Omental fat pad (tissue), 4 donors: ENCODE measurements around the gene C11orf87. TPM values are rescaled to one million over a fixed set of nuclear protein-coding genes. Genes with fewer than 3 reads are reported as not detected.

Experiments used
- ATAC-seq: fragments of 150-250 bp; one replicate; pipeline ENCODE4 v1.9.1; 2016; ENCODE audit warnings: mild to moderate bottlenecking, moderate library complexity; ENCODE audit not compliant: low FRiP score
- DNase-seq: peaks from one replicate; pipeline ENCODE4 v3.0.0-alpha.2; 2019; ENCODE audit warnings: low spot score
- CTCF ChIP-seq, 3 donors: fragments of 450-650 bp; IDR thresholded peaks; one replicate each; pipeline ENCODE4 v1.5.1; 2016 to 2017; ENCODE audit warnings: antibody characterized with exemption in 3 of 3, mild to moderate bottlenecking in 3 of 3, moderate library complexity in 2 of 3
- total RNA-seq, 4 donors: library from RNA; depleted of rRNA; stranded (reverse); fragments of >200 nt; gene quantifications; one replicate each; pipeline ENCODE4 v1.1.0, GENCODE V29; 2016

The C11orf87 gene
- total RNA-seq, 4 donors from 2014 or later, result 0.09 to 0.32 (median 0.12) TPM

- no peak for TF ChIP-seq CTCF (IDR thresholded peaks at IDR 0.05)
- peak; percentile 40 for ATAC-seq
Observed at GRCh38 chr11:109423466-109424190, 1.6 kb downstream of the C11orf87 start.

GRCh38 chr11:109424901-109425300, 2.9 kb downstream of the C11orf87 start:
- no peak for ATAC-seq
- DNase-seq, result no peak
- TF ChIP-seq CTCF (IDR thresholded peaks at IDR 0.05), result no peak

More at GRCh38 chr11:109423466-109424190, 1.6 kb downstream of the C11orf87 start:
- no peak for DNase-seq

- ATAC-seq (no peak), DNase-seq (no peak)
- TF ChIP-seq CTCF (IDR thresholded peaks at IDR 0.05), result no peak
Observed at GRCh38 chr11:109425554-109425953, 3.6 kb downstream of the C11orf87 start.

- no peak for TF ChIP-seq CTCF (IDR thresholded peaks at IDR 0.05)
- ATAC-seq, result no peak
- no peak for DNase-seq
Observed at GRCh38 chr11:109426442-109427240, 4.7 kb downstream of the C11orf87 start.

- DNase-seq (no peak), ATAC-seq (no peak)
- no peak for TF ChIP-seq CTCF (IDR thresholded peaks at IDR 0.05)
Observed at GRCh38 chr11:109432105-109432504, 10.1 kb downstream of the C11orf87 start.

GRCh38 chr11:109433753-109434256, 11.8 kb downstream of the C11orf87 start:
- TF ChIP-seq CTCF (IDR thresholded peaks at IDR 0.05), result no peak
- ATAC-seq (no peak), DNase-seq (no peak)
